ENCODE data around the gene IFITM10. TPM values are rescaled to one million over a fixed set of nuclear protein-coding genes. Genes with fewer than 3 reads are reported as not detected.

IFITM10 gene
- total RNA-seq, 4 donors from 2014 or later = 0.88 to 5.0 (median 3.4) TPM

GRCh38 chr11:1732418-1733008 is 17.9 kb downstream of the IFITM10 start:
- TF ChIP-seq, protein P1, sequence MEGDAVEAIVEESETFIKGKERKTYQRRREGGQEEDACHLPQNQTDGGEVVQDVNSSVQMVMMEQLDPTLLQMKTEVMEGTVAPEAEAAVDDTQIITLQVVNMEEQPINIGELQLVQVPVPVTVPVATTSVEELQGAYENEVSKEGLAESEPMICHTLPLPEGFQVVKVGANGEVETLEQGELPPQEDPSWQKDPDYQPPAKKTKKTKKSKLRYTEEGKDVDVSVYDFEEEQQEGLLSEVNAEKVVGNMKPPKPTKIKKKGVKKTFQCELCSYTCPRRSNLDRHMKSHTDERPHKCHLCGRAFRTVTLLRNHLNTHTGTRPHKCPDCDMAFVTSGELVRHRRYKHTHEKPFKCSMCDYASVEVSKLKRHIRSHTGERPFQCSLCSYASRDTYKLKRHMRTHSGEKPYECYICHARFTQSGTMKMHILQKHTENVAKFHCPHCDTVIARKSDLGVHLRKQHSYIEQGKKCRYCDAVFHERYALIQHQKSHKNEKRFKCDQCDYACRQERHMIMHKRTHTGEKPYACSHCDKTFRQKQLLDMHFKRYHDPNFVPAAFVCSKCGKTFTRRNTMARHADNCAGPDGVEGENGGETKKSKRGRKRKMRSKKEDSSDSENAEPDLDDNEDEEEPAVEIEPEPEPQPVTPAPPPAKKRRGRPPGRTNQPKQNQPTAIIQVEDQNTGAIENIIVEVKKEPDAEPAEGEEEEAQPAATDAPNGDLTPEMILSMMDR (IDR thresholded peaks at IDR 0.05) = no peak
- TF ChIP-seq POLR2A (IDR thresholded peaks at IDR 0.05) = no peak
- no peaks in the 10 kb centered on the region for H3K9me3 ChIP-seq
- peaks cover 0 to 4% (median 0%) of the 10 kb centered on the region in 4 donors for H3K4me1 ChIP-seq
- H3K4me3 ChIP-seq = no peak overlapping the region
- H3K36me3 ChIP-seq = no peaks in the 10 kb centered on the region
- H3K27me3 ChIP-seq = no peaks in the 10 kb centered on the region
- no peak overlapping the region for H3K27ac ChIP-seq
- DNase-seq = peak in 1 of 3 donors; percentile 45

DNA sequence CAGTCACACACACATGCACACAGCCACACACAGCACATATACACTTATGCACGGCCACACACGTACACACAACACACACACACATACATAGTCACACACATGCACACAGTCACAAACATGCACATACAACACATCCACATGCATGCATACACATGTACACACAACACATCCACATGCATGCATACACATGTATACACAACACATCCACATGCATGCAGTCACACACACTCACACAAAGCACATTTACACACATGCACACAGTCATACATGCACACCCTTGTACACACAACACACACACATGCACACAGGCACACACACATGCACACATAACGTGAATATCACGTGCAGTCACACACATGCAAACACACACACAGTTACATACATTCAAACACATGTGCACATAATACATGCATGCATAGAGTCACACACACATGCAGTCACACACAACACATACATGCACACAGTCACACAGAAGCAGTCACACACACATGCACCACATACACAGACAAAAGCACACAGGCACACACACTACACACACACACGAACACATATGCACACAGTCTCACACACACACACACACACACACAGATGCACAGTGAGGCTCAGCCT is 18.8 kb downstream of the IFITM10 start:
- TF ChIP-seq, protein P1 (IDR thresholded peaks at IDR 0.05) = no peak
- TF ChIP-seq POLR2A (IDR thresholded peaks at IDR 0.05) = no peak
- H3K36me3 ChIP-seq = no peaks in the 10 kb centered on the region
- no peak overlapping the region for H3K4me3 ChIP-seq
- no peak for DNase-seq
- H3K4me1 ChIP-seq = peaks cover 0 to 4% (median 0%) of the 10 kb centered on the region in 4 donors
- no peak overlapping the region for H3K27ac ChIP-seq
- no peaks in the 10 kb centered on the region for H3K9me3 ChIP-seq
- no peaks in the 10 kb centered on the region for H3K27me3 ChIP-seq

DNA sequence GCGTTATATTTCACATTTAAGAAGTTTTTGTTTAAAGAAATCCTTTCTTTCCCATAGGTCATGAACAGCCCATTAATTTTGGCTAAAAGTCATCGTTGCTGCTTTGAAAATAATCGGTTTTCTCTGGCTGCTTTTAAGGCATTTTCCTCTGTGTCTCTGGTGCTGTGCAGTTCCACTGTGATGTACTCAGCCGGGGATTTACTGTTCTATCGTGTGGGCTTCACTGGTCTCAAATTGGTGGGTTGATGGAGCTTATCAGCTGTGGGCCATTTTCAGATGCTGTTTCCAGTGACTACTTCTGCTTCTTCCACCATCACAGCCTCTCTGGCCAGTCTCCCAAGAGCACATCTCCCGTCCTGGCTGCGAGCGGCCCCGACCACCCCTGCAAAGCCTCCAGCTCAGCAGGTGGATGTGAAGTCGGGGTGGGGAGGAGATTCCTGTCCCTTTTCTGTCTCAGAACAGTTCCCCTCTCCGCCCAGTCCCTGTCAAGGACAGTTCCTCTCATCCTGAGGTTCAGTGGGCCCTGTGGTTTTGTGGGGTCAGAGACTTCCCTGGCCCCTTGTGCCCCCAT is 20.3 kb downstream of the IFITM10 start:
- peaks cover 0 to 4% (median 0%) of the 10 kb centered on the region in 4 donors for H3K4me1 ChIP-seq
- H3K9me3 ChIP-seq = no peaks in the 10 kb centered on the region
- H3K4me3 ChIP-seq = no peak overlapping the region
- peak in 1 of 3 donors; percentile 43 for DNase-seq
- no peaks in the 10 kb centered on the region for H3K36me3 ChIP-seq
- peak overlapping the region in 2 of 4 donors; percentile 37 to 76 for H3K27ac ChIP-seq
- TF ChIP-seq, protein P1 (IDR thresholded peaks at IDR 0.05) = no peak
- TF ChIP-seq POLR2A (IDR thresholded peaks at IDR 0.05) = no peak
- H3K27me3 ChIP-seq = no peaks in the 10 kb centered on the region

DNA sequence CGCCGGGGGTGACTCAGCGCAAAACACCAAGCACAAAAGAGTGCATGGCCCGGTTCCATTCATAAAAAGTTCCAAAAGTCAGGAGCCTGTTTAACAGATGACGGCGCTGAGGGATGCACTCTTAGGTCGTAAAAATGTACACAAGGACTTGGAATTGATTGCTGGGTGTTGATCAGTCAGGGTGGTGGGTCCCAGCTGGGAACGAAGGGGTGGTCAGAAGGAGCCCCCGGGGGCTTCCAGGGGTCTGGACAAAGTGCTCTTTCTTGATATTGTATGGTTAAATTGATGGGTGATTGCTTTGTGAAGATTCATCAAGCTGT is 20.7 kb downstream of the IFITM10 start:
- Histone ChIP-seq H3K27me3 (no peaks in the 10 kb centered on the region), H3K4me1 (peaks cover 0 to 4% (median 0%) of the 10 kb centered on the region in 4 donors), H3K27ac (peak overlapping the region in 2 of 4 donors; percentile 37 to 76), H3K36me3 (no peaks in the 10 kb centered on the region), H3K4me3 (peak overlapping the region in 1 of 4 donors; percentile 9), H3K9me3 (no peaks in the 10 kb centered on the region)
- no peak for TF ChIP-seq POLR2A (IDR thresholded peaks at IDR 0.05)
- TF ChIP-seq, protein P1 (IDR thresholded peaks at IDR 0.05) = no peak
- peak in 1 of 3 donors; percentile 46 for DNase-seq

DNA sequence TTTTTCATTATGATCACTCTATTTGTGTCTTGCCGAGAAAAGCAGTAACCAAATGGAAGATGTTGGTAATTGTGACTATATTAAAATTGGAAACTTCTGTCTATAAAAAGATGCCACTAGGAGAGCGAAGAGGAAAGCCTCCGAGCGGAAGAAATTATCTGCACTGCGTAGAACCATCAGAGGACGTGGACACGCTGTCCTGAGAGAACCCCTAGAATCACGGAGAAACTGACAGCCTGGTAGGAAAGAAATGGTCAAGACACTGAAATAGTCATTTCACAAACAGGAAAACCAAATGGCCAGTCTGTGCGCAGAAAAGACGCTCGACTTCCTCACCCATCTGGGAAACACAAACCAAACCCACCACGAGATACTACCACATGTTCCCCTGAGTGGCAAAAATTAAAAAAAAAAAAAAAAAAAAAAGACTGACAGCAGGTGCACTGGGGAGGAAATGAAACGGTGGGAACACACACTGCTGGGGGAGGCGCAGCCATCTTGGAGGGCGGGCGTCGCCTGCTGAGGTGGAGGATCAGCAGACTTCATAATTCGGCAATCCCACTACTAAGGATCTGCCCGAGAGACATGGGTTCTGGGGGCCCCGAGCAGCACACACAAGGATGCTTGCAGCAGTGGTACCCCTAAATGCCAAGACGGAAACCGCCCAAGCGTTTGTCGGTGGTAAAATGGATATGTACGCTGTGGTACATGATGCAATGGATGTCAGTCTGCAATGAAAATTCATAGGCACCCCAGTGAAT is 21.3 kb downstream of the IFITM10 start:
- Histone ChIP-seq H3K4me3 (peak overlapping the region in 2 of 4 donors; percentile 9), H3K27ac (peak overlapping the region in 2 of 4 donors; percentile 40 to 76), H3K9me3 (no peaks in the 10 kb centered on the region), H3K4me1 (peaks cover 0 to 4% (median 0%) of the 10 kb centered on the region in 4 donors), H3K36me3 (no peaks in the 10 kb centered on the region), H3K27me3 (no peaks in the 10 kb centered on the region)
- no peak for TF ChIP-seq POLR2A (IDR thresholded peaks at IDR 0.05)
- TF ChIP-seq, protein P1 (IDR thresholded peaks at IDR 0.05) = no peak
- DNase-seq = peak in 2 of 3 donors; percentile 73 to 76
